ENCODE data around the gene ROBO4.

The ROBO4 gene

GRCh38 chr11:124899383-124900145 is 1.9 kb upstream of the ROBO4 start:
- H3K4me1 Mint-ChIP-seq: peaks cover 12% of the 10 kb centered on the region
- DNase-seq: no peak
- H3K9me3 Mint-ChIP-seq: no peaks in the 10 kb centered on the region
- CTCF ChIA-PET: no interaction called here
- H3K27me3 Mint-ChIP-seq: peaks cover 57% of the 10 kb centered on the region
- H3K27ac Mint-ChIP-seq: no peak overlapping the region
- H3K4me3 Mint-ChIP-seq: no peak overlapping the region
- H3K36me3 Mint-ChIP-seq: no peaks in the 10 kb centered on the region

GRCh38 chr11:124898711-124899110 is 1.0 kb upstream of the ROBO4 start:
- H3K4me1 Mint-ChIP-seq: peaks cover 12% of the 10 kb centered on the region
- no peak for DNase-seq
- no peak overlapping the region for H3K27ac Mint-ChIP-seq
- H3K9me3 Mint-ChIP-seq: no peaks in the 10 kb centered on the region
- H3K4me3 Mint-ChIP-seq: no peak overlapping the region
- H3K27me3 Mint-ChIP-seq: peaks cover 57% of the 10 kb centered on the region
- H3K36me3 Mint-ChIP-seq: no peaks in the 10 kb centered on the region
- CTCF ChIA-PET: interaction anchor here (2.0 kb wide), 1 partner anchor 23 kb away, joined by 5 read pairs; no protein-coding TSS in a partner anchor

DNA sequence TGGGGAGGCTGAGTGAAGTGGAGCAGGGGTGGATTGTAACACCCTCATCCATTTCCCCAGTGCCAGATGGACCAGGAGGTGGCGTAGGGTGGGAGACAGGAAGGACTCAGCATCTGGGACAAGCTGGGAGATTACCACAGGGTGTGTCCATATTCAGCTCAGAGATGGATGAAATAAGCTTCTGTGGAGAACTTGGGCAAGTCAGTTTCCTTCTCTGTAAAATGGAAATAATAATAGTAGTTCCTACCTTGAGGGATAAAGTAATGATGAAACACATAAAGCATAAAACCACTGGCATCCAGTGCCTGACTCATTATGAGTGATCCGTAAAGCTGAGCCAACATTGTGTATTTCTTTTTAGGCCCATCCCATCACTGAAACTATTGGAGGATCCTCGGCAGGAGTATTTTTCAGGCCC is 607 bp upstream of the ROBO4 start:
- Mint-ChIP-seq H3K27me3 (peaks cover 57% of the 10 kb centered on the region), H3K9me3 (no peaks in the 10 kb centered on the region), H3K36me3 (no peaks in the 10 kb centered on the region), H3K27ac (no peak overlapping the region), H3K4me3 (no peak overlapping the region), H3K4me1 (peaks cover 12% of the 10 kb centered on the region)
- no peak for DNase-seq
- CTCF ChIA-PET: interaction anchor here (2.0 kb wide), 1 partner anchor 22 kb away, joined by 5 read pairs; no protein-coding TSS in a partner anchor

GRCh38 chr11:124896821-124897391 is 759 bp downstream of the ROBO4 start:
- Mint-ChIP-seq H3K4me3 (no peak overlapping the region), H3K4me1 (peaks cover 12% of the 10 kb centered on the region), H3K27me3 (peaks cover 62% of the 10 kb centered on the region), H3K9me3 (no peaks in the 10 kb centered on the region), H3K27ac (no peak overlapping the region), H3K36me3 (no peaks in the 10 kb centered on the region)
- no peak for DNase-seq
- CTCF ChIA-PET: interaction anchor here (0.9 to 2.0 kb wide), 2 partner anchors 21 to 138 kb away, joined by 3 to 5 read pairs; no protein-coding TSS in a partner anchor

- CTCF ChIA-PET: interaction anchor here (1.3 to 2.0 kb wide), 2 partner anchors 20 kb away, joined by 3 to 5 read pairs; no protein-coding TSS in a partner anchor
- peaks cover 57% of the 10 kb centered on the region for H3K27me3 Mint-ChIP-seq
- DNase-seq: no peak
- no peaks in the 10 kb centered on the region for H3K36me3 Mint-ChIP-seq
- H3K4me1 Mint-ChIP-seq: peaks cover 12% of the 10 kb centered on the region
- H3K27ac Mint-ChIP-seq: no peak overlapping the region
- H3K4me3 Mint-ChIP-seq: no peak overlapping the region
- no peaks in the 10 kb centered on the region for H3K9me3 Mint-ChIP-seq
Observed at GRCh38 chr11:124896071-124896750, 1.5 kb downstream of the ROBO4 start.

GRCh38 chr11:124895471-124895971 is 2.1 kb downstream of the ROBO4 start:
- H3K9me3 Mint-ChIP-seq: no peaks in the 10 kb centered on the region
- H3K27ac Mint-ChIP-seq: no peak overlapping the region
- no peak overlapping the region for H3K4me3 Mint-ChIP-seq
- H3K4me1 Mint-ChIP-seq: peaks cover 12% of the 10 kb centered on the region
- DNase-seq: no peak
- H3K36me3 Mint-ChIP-seq: no peaks in the 10 kb centered on the region
- H3K27me3 Mint-ChIP-seq: peaks cover 55% of the 10 kb centered on the region
- CTCF ChIA-PET: interaction anchor here (0.9 to 1.3 kb wide), 2 partner anchors 19 to 246 kb away, joined by 3 to 4 read pairs; no protein-coding TSS in a partner anchor

DNA sequence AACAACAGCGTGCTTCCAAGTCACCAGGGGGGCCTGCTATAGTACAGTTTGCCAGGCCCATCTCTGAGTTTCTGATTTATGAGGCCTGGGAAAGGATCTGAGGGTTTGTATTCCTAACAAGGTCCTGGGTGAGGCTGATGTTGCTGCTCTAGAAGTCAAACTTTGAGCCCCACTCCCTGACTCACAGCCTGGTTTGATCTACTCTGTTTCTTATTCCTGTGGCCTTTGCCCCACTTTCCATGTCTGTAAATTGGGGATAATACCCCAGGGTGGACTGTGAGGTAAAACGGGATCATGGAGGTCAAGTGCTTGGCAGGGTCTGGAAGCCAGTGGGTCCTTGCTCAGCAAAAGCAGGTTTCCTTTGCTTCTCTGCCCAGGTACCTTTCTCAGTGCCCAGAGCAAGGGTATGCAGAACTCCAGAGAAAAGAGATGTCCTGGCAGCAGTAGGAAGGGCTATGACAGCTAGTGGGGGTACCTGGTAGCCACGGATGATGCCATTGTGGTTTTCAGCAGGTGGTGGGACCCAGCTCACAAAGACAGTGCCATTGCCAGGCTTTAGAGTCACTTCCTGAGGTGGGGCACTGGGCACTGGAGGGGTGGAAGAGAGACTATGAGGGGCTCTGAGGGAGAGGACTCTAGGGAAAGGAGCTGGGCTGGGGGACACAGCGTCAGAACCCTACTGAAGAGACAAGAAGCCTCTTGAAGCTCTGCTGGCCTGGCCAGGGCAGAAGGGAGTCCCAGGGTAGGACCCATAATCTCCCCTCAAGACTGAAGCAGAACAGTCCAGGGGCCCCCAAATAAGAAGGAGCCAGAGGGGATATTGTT is 2.8 kb downstream of the ROBO4 start:
- CTCF ChIA-PET: interaction anchor here (0.9 to 1.3 kb wide), 2 partner anchors 18 to 246 kb away, joined by 3 to 4 read pairs; no protein-coding TSS in a partner anchor
- Mint-ChIP-seq H3K9me3 (no peaks in the 10 kb centered on the region), H3K36me3 (no peaks in the 10 kb centered on the region), H3K27ac (no peak overlapping the region), H3K4me3 (no peak overlapping the region), H3K4me1 (peaks cover 12% of the 10 kb centered on the region), H3K27me3 (peaks cover 50% of the 10 kb centered on the region)
- no peak for DNase-seq

- Mint-ChIP-seq H3K27ac (no peak overlapping the region), H3K36me3 (no peaks in the 10 kb centered on the region), H3K27me3 (peaks cover 44% of the 10 kb centered on the region), H3K9me3 (no peaks in the 10 kb centered on the region), H3K4me3 (no peak overlapping the region), H3K4me1 (peaks cover 12% of the 10 kb centered on the region)
- CTCF ChIA-PET: no interaction called here
- DNase-seq: no peak
Observed at GRCh38 chr11:124893781-124894401, 3.8 kb downstream of the ROBO4 start.

DNA sequence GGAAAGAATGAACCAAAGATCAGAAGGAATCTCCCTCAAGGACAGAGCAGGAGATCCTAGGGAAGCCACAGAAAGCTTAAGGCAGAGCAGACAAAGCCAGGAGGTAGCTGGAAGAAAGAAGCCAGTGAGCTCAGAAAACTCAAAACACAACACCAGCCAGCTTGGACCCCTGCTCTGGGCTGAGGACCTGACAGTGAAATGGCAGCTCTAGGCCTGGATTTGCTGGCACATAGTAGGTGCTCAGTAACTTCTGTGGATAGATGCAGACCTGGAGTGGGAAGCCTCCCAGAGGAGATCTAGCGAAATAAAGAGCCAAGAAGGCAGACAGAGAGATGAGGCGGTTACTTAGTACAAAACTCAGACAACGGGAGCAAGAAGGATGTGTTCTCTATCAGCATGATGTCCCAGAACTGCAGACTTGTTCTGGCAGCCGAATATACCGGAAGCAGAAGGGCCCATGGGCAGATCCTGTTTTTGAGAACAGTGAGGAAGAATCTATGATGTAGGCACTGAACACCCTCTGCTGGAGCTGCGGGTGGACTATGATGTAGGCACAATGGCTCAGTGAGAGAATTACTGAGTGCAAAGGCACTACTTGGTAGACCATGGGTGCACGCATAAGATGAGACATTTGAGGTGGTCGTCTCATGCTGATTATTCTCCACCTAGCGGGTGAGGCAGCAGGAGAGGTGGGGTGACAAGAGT is 4.8 kb downstream of the ROBO4 start:
- H3K27ac Mint-ChIP-seq: no peak overlapping the region
- DNase-seq: no peak
- H3K27me3 Mint-ChIP-seq: peaks cover 43% of the 10 kb centered on the region
- peaks cover 8% of the 10 kb centered on the region for H3K4me1 Mint-ChIP-seq
- H3K4me3 Mint-ChIP-seq: no peak overlapping the region
- H3K9me3 Mint-ChIP-seq: no peaks in the 10 kb centered on the region
- CTCF ChIA-PET: interaction anchor here (0.6 kb wide), 1 partner anchor 17 kb away, joined by 3 read pairs; no protein-coding TSS in a partner anchor
- no peaks in the 10 kb centered on the region for H3K36me3 Mint-ChIP-seq

GRCh38 chr11:124892146-124892545 is 5.5 kb downstream of the ROBO4 start:
- Mint-ChIP-seq H3K4me3 (no peak overlapping the region), H3K4me1 (peaks cover under 1% of the 10 kb centered on the region), H3K9me3 (no peaks in the 10 kb centered on the region), H3K27me3 (peaks cover 42% of the 10 kb centered on the region), H3K36me3 (no peaks in the 10 kb centered on the region), H3K27ac (no peak overlapping the region)
- CTCF ChIA-PET: interaction anchor here (0.6 to 0.8 kb wide), 2 partner anchors 16 kb away, joined by 3 read pairs; no protein-coding TSS in a partner anchor
- DNase-seq: no peak

DNA sequence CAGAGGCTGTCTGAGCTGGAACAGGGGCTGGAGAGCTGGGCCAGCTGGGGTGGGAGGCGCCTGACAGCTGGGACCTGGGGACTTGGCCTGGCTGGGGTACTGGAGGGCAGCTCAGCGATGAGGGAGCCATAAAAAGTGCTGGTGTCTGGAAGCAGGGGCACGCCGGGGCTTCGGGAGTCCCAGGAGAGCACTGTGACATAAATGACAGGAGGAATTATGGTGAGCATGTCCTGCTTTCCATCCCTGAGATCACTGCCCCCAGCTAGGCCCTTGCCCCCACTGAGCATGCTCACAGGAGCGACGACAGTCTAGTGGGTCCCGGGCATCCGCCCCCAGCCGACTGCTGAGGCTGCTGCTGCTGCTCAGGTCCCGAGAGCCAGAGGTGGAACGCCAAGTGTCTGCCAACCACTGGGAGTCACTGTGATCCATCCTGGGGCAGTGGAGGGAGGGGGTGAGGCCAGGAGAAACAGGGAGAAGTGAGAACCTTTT is 6.2 kb downstream of the ROBO4 start:
- Mint-ChIP-seq H3K27ac (no peak overlapping the region), H3K27me3 (peaks cover 45% of the 10 kb centered on the region), H3K9me3 (no peaks in the 10 kb centered on the region), H3K4me1 (no peaks in the 10 kb centered on the region), H3K4me3 (no peak overlapping the region), H3K36me3 (no peaks in the 10 kb centered on the region)
- CTCF ChIA-PET: interaction anchor here (0.8 to 1.2 kb wide), 3 partner anchors 15 to 249 kb away, joined by 3 read pairs; no protein-coding TSS in a partner anchor
- DNase-seq: no peak

GRCh38 chr11:124890683-124891372 is 6.8 kb downstream of the ROBO4 start:
- no peaks in the 10 kb centered on the region for H3K4me1 Mint-ChIP-seq
- peaks cover 45% of the 10 kb centered on the region for H3K27me3 Mint-ChIP-seq
- no peaks in the 10 kb centered on the region for H3K36me3 Mint-ChIP-seq
- H3K27ac Mint-ChIP-seq: no peak overlapping the region
- no peaks in the 10 kb centered on the region for H3K9me3 Mint-ChIP-seq
- no peak overlapping the region for H3K4me3 Mint-ChIP-seq
- no peak for DNase-seq
- CTCF ChIA-PET: interaction anchor here (0.8 to 1.2 kb wide), 2 partner anchors 14 to 249 kb away, joined by 3 read pairs; no protein-coding TSS in a partner anchor

Measured in activated naive CD4-positive, alpha-beta T cell treated with anti-CD3 and anti-CD28 coated beads, Interleukin-2, amount 10 ng/mL, durations not matched to agents 7 days and 5 days (primary cell).